HG03521 (cell line): ENCODE data around the gene CUL3.
"Not testable (repeated sequence)": the region's sequence is repeated elsewhere in the genome, so short reads cannot be mapped to it uniquely, and the experiment has no call there.

Experiments
- ATAC-seq: cut with Tn5 transposase; IDR thresholded peaks from one replicate; pipeline ENCODE4 v1.9.1; 2021; ENCODE audit warnings: mild to moderate bottlenecking, moderate library complexity; ENCODE audit not compliant: unreplicated experiment

CUL3 gene

GRCh38 chr2:224585211-224586088, at the start of gene CUL3:
CUL3 (minus strand) TSS chr2:224585363; CDS start chr2:224585009, 354 bp downstream.
- ATAC-seq = peak; percentile 65

DNA sequence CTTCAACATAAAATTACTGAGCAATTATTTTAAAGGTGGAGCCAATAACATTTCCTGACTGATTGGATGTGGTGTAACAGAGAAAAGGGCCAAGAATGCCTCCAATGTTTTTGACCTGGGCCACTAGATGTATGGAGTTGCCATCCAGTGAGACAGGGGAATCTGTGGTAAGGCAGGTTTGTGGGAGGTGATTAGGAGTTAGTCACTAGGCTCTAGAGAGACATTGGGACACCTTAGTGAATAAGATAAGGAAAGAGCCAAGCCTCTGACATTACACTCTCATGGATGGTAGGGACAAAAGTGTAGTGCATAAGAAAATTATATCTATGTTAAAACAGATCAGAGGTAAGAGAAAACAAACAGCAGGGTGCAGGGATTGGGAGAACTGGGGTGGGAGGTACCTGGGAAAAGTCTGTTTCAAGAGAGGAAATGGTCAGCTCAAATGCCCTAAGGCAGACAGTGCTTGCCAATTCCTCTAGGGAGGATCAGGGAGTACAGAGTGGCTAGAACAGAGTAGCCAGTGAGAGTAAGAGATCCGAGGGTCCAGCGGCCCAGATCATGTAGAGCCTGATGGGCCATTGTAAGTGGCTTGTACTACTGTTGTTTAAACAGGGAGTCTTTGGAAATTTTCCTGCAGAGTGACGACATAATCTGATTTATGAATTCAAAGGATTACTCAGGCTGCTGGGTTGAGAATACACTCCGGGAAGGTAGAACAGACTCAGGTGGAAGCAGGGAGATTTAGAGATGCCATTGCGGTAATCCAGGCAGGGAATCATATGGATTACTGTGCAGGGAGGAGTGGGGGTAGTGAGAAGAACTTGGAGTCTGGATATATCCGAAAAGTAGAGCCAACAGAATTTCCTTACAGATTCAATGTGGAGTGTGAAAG, 45.7 kb upstream of the CUL3 start:
- no peak for ATAC-seq

- ATAC-seq = no peak
Measured at GRCh38 chr2:224628416-224628815, 43.3 kb upstream of the CUL3 start.

DNA sequence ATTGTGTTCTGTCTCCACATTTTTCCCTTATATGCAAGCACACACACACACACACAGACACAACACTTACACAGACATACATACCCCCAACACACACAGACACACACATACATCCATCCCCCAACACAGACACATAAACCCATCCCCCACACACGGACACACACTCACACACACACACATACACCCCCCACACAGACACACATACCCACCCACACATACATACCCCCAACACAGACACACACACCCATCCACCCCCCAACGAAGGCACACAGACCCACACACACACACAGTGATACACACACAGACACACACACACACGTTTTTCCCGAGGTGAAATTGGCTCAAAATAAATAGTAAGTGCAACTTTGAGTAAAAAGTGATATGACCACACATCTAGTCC, 41.6 kb upstream of the CUL3 start:
- ATAC-seq = no peak

GRCh38 chr2:224613543-224614286, 28.6 kb upstream of the CUL3 start:
- no peak for ATAC-seq

DNA sequence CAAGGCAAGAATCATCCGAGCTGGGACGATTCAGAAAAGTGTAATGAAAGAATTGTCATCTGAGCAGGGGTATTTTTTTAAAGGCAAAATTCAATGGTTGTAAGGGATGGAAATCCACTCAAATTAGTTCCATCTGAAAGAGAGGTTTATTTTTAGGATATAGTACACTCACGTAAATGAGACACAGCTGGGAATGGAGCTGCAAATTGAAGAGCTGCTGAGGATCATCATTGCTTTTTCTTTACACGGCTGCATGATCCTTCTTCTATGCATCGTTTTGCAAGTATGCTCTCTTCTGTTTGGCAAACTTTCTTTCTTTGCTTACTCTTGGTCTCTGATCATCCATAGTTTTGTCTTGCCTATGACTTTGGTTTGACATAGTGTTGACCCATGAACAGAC, 27.4 kb upstream of the CUL3 start:
- no peak for ATAC-seq

DNA sequence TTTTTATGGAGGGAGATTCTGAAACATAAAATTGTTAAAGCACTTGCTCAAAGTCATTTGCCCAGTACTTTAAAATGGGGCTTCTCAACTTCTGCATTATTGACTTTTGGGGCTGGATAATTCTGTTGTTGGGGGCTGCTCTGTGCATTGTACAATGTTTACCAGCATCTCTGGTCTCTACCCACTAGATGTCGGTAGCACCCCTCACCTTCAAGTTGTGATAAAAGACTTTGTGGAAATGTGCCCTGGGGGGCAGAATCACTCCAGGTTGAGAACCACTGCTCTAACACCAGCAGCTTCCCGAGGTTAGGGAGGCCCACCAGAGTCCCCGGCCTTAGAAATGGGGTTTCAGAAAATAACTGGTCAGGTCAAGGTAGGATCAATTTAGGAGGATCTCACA, 26.8 kb upstream of the CUL3 start:
- ATAC-seq = no peak

GRCh38 chr2:224608104-224608503, 22.9 kb upstream of the CUL3 start:
- no peak for ATAC-seq

- ATAC-seq = not testable (repeated sequence)
Measured at GRCh38 chr2:224603746-224604500, 18.8 kb upstream of the CUL3 start.

- ATAC-seq = not testable (repeated sequence)
Measured at GRCh38 chr2:224602778-224603375, 17.7 kb upstream of the CUL3 start.

- no peak for ATAC-seq
Measured at GRCh38 chr2:224601923-224602322, 16.8 kb upstream of the CUL3 start.

DNA sequence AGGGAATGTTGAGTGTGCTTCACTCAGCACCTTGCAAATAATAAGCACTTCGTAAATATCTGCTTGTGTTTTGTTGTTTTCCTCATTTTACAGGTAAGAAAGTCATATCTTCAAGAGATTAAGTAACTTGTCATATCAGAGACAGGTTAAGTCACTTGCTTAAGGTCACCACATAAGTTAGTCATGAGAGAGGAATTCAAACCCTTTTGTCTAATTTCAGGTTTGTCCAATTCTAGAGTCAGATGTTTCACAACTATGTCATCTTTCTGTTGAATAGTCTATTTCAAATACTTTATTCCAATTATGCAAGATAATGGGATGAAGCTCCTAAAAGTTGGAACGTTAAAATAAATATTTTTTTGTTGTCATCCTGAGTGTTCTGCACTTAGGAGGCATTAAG, 13.5 kb upstream of the CUL3 start:
- no peak for ATAC-seq

DNA sequence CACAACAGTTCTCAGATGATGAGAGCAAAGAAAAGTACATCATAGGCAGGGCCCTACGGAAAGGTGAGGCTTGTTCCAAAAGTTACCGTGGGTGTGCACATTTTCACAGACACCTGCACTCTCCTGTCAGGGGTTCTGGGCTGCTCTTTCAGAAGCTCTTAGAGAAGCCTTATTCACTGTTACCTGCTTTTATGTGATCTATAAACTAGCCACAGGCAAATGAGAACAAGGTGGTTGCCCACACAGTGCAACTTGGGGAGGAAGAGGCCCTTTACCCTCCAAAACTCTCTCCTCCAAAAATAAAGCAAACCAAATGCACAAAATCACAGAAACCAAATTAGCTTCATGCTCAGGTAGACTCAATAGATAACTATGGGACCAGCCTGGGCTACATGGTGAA, 11.1 kb upstream of the CUL3 start:
- ATAC-seq = no peak

DNA sequence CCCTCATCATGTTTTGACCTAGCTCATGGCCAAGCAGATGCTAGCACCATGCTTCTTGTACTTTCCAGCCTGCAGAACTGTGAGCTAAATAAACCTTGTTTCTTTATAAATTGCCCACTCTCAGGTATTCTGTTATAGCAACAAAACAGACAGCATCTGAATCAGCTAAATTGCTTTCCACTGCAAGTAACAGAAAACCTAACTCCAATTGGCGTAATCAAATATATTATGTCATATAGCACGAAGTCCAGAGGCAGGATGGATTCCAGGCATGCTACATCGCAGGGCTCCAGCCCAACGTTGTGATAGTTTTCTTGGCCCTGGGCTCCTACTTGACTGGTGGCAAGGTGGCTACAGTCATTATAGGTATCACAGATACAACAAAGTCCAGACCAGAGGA, 10.4 kb upstream of the CUL3 start:
- no peak for ATAC-seq

- no peak for ATAC-seq
Measured at GRCh38 chr2:224594840-224595239, 9.7 kb upstream of the CUL3 start.

- ATAC-seq = no peak
Measured at GRCh38 chr2:224591220-224591619, 6.1 kb upstream of the CUL3 start.

DNA sequence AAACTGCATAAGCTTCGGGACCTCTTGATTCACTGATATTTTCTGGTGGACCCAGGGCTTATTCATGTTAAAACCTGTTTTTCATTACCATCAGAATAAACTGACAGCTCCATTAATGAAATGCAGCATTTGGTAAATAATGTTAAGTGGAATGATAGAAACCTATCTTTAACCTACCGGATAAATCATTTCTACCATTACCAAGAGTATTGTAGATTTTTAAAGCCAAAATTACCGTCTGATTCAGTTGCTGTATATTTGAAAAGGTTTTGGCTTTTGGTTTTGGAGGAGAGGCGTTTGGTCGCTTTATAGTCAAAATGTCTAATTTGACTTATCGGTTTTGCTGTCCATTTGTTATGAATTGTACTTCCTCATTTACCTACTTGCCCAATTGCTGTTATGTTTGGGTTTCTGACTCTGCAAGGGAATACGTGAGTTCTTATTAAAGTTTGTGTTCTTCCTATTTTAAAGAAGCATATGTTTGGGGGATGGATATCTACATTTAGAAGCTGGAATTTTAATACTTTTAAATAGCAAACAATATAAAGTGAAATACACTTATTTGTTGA, 1.0 kb upstream of the CUL3 start:
- ATAC-seq = no peak

GRCh38 chr2:224584785-224585210, 365 bp downstream of the CUL3 start:
- ATAC-seq = peak; percentile 28

DNA sequence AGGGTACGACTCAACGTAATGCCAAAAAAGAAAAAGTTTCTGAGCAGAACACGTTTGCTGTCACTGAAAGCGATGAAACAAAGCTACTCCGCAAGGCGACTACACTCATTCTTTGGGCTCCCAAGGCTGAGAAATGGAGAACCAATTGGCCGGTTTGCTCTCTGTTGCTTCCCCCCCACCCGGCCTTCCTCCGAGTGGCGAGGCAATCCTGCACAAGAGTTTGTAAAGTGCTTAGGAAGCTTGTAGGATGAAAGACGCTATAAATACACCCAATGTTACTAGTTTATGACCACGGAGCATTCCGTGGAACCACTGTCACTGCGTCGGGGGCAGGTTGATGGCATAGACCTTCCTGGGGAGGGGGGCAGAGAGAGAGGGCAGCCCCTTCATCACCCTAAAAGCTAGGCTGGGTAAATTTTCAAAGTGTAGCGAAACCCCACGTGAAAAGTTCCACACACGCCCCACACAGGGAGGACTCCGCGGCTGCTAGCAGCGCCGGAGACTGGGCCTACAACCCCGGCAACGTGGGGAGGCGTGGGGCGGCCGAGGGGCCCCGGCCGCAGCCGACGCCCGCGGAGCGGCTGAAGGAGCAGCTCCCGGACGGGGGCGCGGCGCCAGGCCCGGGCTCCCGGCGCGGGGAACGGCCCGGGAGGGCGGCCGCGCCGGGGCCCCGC, 915 bp downstream of the CUL3 start:
- ATAC-seq = peak; percentile 3
